ENCODE data around the gene NHLH2. TPM values are rescaled to one million over a fixed set of nuclear protein-coding genes. Genes with fewer than 3 reads are reported as not detected.

NHLH2 gene
- polyA plus RNA-seq, 1 donor from 2014 or later, result 0.31 TPM

DNA sequence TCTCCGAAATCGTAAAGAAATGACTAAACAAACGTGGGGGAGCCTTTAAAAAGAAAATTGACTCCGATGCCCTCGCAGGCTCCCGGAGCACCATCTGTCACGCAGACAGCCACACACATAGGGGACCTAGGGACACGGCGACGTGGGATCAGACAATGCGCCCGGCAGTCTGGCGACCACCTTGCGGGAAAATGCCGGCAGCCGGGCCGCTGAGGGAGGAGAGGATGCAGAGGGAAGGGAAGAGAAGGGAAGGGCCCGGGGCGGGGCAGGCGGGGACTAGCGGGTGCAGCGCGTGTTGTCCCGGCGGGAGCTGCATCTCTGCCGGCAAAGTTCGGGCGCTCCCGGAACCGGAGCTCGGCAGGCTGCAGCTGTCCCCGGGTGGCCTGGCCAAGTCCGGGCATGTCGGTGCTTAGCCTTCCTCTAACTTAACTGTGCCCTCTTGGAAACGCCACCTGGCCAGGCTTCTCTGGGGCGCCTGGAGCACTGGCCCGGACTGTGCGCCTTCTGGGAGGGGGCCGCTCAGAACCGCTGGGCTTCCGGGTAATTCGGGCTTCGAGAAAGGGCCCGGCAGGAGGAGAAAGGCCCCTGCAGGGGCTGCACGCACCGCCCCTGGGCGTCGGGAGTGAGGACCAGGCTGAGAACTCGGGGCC lies 1.8 kb downstream of the NHLH2 start:
- peaks cover 66% of the 10 kb centered on the region for H3K27me3 ChIP-seq (ENCODE audit: insufficient read depth, low read depth, low read length)
- no peaks in the 10 kb centered on the region for H3K9me2 ChIP-seq (ENCODE audit: insufficient read depth, low read length)
- peaks cover 20% of the 10 kb centered on the region for H3K9me3 ChIP-seq (ENCODE audit: low read length)
- no peaks in the 10 kb centered on the region for H3K79me2 ChIP-seq (replicated peaks; ENCODE audit: insufficient read depth, low read length)
- TF ChIP-seq TAF1 (IDR thresholded peaks at IDR 0.05; ENCODE audit: low read depth), result no peak
- peak; percentile 63 for TF ChIP-seq EZH2 (IDR thresholded peaks at IDR 0.05; ENCODE audit: borderline replicate concordance, insufficient read depth, low read length, poor library complexity, severe bottlenecking)
- no peaks in the 10 kb centered on the region for H3K36me3 ChIP-seq (ENCODE audit: insufficient read depth, low read length)
- peak overlapping the region; percentile 52 for H3K4me3 ChIP-seq (ENCODE audit: low read length)
- no peak overlapping the region for H3K9ac ChIP-seq (ENCODE audit: low read length)
- H2AFZ ChIP-seq (ENCODE audit: low read depth, low read length), result no peak overlapping the region
- H4K20me1 ChIP-seq (ENCODE audit: insufficient read depth), result no peaks in the 10 kb centered on the region
- H3K4me2 ChIP-seq (ENCODE audit: low read length), result no peak overlapping the region
- no peak overlapping the region for H3K27ac ChIP-seq (ENCODE audit: low read length)
- no peaks in the 10 kb centered on the region for H3F3A ChIP-seq (ENCODE audit: insufficient read depth, low read length, poor library complexity, severe bottlenecking)

GRCh38 chr1:115838431-115839028 lies 2.4 kb downstream of the NHLH2 start:
- Histone ChIP-seq H4K20me1 (ENCODE audit: insufficient read depth) (no peaks in the 10 kb centered on the region), H2AFZ (ENCODE audit: low read depth, low read length) (no peak overlapping the region), H3K27ac (ENCODE audit: low read length) (no peak overlapping the region), H3K27me3 (ENCODE audit: insufficient read depth, low read depth, low read length) (peaks cover 66% of the 10 kb centered on the region), H3K9ac (ENCODE audit: low read length) (no peak overlapping the region), H3K4me2 (ENCODE audit: low read length) (no peak overlapping the region), H3F3A (ENCODE audit: insufficient read depth, low read length, poor library complexity, severe bottlenecking) (no peaks in the 10 kb centered on the region), H3K9me3 (ENCODE audit: low read length) (peaks cover 20% of the 10 kb centered on the region), H3K9me2 (ENCODE audit: insufficient read depth, low read length) (no peaks in the 10 kb centered on the region), H3K4me3 (ENCODE audit: low read length) (peak overlapping the region; percentile 52), H3K36me3 (ENCODE audit: insufficient read depth, low read length) (no peaks in the 10 kb centered on the region), H3K79me2 (replicated peaks; ENCODE audit: insufficient read depth, low read length) (no peaks in the 10 kb centered on the region)
- TF ChIP-seq SMC3 (conservative IDR thresholded peaks at IDR 0.05; ENCODE audit: poor library complexity), result no peak
- no peak for TF ChIP-seq TAF1 (IDR thresholded peaks at IDR 0.05; ENCODE audit: low read depth)
- TF ChIP-seq MXI1 (conservative IDR thresholded peaks at IDR 0.05; ENCODE audit: poor library complexity, severe bottlenecking), result no peak
- TF ChIP-seq POLR2AphosphoS5 (IDR thresholded peaks at IDR 0.05), result no peak
- no peak for TF ChIP-seq EP300 (conservative IDR thresholded peaks at IDR 0.05; ENCODE audit: poor library complexity, severe bottlenecking)
- no peak for TF ChIP-seq RAD21 (conservative IDR thresholded peaks at IDR 0.05)

GRCh38 chr1:115837740-115838421 lies 3.0 kb downstream of the NHLH2 start:
- Histone ChIP-seq H4K20me1 (ENCODE audit: insufficient read depth) (no peaks in the 10 kb centered on the region), H3K27me3 (ENCODE audit: insufficient read depth, low read depth, low read length) (peaks cover 66% of the 10 kb centered on the region), H3K4me3 (ENCODE audit: low read length) (no peak overlapping the region), H2AFZ (ENCODE audit: low read depth, low read length) (no peak overlapping the region), H3K9ac (ENCODE audit: low read length) (no peak overlapping the region), H3K9me3 (ENCODE audit: low read length) (peaks cover 20% of the 10 kb centered on the region), H3K36me3 (ENCODE audit: insufficient read depth, low read length) (no peaks in the 10 kb centered on the region), H3K79me2 (replicated peaks; ENCODE audit: insufficient read depth, low read length) (no peaks in the 10 kb centered on the region), H3K27ac (ENCODE audit: low read length) (no peak overlapping the region), H3F3A (ENCODE audit: insufficient read depth, low read length, poor library complexity, severe bottlenecking) (no peaks in the 10 kb centered on the region), H3K4me2 (ENCODE audit: low read length) (no peak overlapping the region), H3K9me2 (ENCODE audit: insufficient read depth, low read length) (no peaks in the 10 kb centered on the region)
- TF ChIP-seq EZH2 (IDR thresholded peaks at IDR 0.05; ENCODE audit: borderline replicate concordance, insufficient read depth, low read length, poor library complexity, severe bottlenecking) (no peak), RAD21 (conservative IDR thresholded peaks at IDR 0.05) (no peak), SMC3 (conservative IDR thresholded peaks at IDR 0.05; ENCODE audit: poor library complexity) (no peak), MXI1 (conservative IDR thresholded peaks at IDR 0.05; ENCODE audit: poor library complexity, severe bottlenecking) (no peak), EP300 (conservative IDR thresholded peaks at IDR 0.05; ENCODE audit: poor library complexity, severe bottlenecking) (no peak), POLR2AphosphoS5 (IDR thresholded peaks at IDR 0.05) (no peak), TAF1 (IDR thresholded peaks at IDR 0.05; ENCODE audit: low read depth) (no peak)
- TF ChIP-seq, protein P1, sequence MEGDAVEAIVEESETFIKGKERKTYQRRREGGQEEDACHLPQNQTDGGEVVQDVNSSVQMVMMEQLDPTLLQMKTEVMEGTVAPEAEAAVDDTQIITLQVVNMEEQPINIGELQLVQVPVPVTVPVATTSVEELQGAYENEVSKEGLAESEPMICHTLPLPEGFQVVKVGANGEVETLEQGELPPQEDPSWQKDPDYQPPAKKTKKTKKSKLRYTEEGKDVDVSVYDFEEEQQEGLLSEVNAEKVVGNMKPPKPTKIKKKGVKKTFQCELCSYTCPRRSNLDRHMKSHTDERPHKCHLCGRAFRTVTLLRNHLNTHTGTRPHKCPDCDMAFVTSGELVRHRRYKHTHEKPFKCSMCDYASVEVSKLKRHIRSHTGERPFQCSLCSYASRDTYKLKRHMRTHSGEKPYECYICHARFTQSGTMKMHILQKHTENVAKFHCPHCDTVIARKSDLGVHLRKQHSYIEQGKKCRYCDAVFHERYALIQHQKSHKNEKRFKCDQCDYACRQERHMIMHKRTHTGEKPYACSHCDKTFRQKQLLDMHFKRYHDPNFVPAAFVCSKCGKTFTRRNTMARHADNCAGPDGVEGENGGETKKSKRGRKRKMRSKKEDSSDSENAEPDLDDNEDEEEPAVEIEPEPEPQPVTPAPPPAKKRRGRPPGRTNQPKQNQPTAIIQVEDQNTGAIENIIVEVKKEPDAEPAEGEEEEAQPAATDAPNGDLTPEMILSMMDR (IDR thresholded peaks at IDR 0.05; ENCODE audit: poor library complexity, severe bottlenecking), result no peak
- TF ChIP-seq, protein P2, sequence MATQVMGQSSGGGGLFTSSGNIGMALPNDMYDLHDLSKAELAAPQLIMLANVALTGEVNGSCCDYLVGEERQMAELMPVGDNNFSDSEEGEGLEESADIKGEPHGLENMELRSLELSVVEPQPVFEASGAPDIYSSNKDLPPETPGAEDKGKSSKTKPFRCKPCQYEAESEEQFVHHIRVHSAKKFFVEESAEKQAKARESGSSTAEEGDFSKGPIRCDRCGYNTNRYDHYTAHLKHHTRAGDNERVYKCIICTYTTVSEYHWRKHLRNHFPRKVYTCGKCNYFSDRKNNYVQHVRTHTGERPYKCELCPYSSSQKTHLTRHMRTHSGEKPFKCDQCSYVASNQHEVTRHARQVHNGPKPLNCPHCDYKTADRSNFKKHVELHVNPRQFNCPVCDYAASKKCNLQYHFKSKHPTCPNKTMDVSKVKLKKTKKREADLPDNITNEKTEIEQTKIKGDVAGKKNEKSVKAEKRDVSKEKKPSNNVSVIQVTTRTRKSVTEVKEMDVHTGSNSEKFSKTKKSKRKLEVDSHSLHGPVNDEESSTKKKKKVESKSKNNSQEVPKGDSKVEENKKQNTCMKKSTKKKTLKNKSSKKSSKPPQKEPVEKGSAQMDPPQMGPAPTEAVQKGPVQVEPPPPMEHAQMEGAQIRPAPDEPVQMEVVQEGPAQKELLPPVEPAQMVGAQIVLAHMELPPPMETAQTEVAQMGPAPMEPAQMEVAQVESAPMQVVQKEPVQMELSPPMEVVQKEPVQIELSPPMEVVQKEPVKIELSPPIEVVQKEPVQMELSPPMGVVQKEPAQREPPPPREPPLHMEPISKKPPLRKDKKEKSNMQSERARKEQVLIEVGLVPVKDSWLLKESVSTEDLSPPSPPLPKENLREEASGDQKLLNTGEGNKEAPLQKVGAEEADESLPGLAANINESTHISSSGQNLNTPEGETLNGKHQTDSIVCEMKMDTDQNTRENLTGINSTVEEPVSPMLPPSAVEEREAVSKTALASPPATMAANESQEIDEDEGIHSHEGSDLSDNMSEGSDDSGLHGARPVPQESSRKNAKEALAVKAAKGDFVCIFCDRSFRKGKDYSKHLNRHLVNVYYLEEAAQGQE (IDR thresholded peaks at IDR 0.05; ENCODE audit: borderline replicate concordance), result no peak

All from neural cell (in vitro differentiated cells).